ENCODE data around the gene GRK1.

Gene GRK1

DNA sequence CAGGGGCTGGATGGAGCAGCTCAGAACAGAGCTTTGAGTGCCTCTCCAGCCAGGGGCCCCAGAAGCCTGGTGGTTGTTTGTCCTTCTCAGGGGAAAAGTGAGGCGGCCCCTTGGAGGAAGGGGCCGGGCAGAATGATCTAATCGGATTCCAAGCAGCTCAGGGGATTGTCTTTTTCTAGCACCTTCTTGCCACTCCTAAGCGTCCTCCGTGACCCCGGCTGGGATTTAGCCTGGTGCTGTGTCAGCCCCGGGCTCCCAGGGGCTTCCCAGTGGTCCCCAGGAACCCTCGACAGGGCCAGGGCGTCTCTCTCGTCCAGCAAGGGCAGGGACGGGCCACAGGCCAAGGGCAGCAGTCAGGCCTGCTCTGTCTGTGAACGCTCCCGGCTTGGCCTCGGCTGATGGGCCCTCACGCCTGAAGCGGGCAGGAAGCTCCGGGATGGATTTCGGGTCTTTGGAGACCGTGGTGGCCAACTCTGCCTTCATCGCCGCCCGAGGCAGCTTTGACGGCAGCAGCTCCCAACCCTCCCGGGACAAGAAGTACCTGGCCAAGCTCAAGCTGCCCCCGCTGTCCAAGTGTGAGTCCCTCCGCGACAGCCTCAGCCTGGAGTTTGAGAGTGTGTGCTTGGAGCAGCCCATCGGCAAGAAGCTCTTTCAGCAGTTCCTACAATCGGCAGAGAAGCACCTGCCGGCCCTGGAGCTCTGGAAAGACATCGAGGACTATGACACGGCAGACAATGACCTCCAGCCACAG is at the start of gene GRK1:
Gene GRK1, plus strand, starts transcription at position 269 of the 751 bp plus-strand sequence. Its CDS starts 168 bp downstream, at position 437.
- POLR2A ChIA-PET, result no interaction called here
- no peaks in the 10 kb centered on the region for H3K36me3 ChIP-seq (ENCODE audit: control insufficient read depth in 2 of 2, insufficient read depth in 1 of 2, low read length in 2 of 2)
- H3K27ac ChIP-seq (ENCODE audit: extremely low read depth, low read depth, low read length), result no peak within 1 kb of the TSS
- H3K4me1 ChIP-seq (ENCODE audit: control insufficient read depth, insufficient read depth, low read length), result no peaks in the 10 kb centered on the region
- CTCF ChIA-PET, result interaction anchor here (0.6 to 1.5 kb wide), 5 partner anchors 18 to 207 kb away, joined by 3 to 6 read pairs (median 4); no protein-coding TSS in a partner anchor
- no peaks in the 10 kb centered on the region for H3K9me3 ChIP-seq (ENCODE audit: control insufficient read depth, insufficient read depth, low read depth, low read length)
- 0 out of 2 replicates have a peak, but pooled peaks have one; percentile 42 for TF ChIP-seq ZBTB48 (tag by site-specific recombination; IDR thresholded peaks at IDR 0.05)
- no peak for TF ChIP-seq BCL11B (tag by site-specific recombination; IDR thresholded peaks at IDR 0.05; ENCODE audit: low read depth)
- no peak within 1 kb of the TSS for H3K4me3 ChIP-seq (ENCODE audit: low read depth, low read length)

DNA sequence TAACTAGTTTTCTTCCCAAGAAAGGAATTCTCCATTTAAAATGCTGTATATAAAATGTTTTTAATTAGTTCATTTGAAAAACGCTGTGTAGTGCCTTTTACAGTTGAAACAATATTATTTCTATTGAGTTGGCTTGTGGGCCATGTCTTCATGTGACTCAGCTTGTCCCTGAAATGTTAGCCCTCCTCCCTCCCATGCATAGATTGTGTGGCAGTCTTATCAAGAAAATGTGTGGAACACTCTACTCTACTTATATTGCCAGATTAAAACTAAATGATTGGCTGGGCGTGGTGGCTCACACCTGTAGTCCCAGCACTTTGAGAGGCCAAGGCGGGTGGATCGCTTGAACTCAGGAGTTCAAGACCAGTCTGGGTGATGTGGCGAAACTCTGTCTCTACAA is 49.1 kb upstream of the GRK1 start:
- H3K4me1 ChIP-seq (ENCODE audit: control insufficient read depth, insufficient read depth, low read length), result no peaks in the 10 kb centered on the region
- H3K4me3 ChIP-seq (ENCODE audit: low read depth, low read length), result no peak overlapping the region
- no peak overlapping the region for H3K27ac ChIP-seq (ENCODE audit: extremely low read depth, low read depth, low read length)
- H3K9me3 ChIP-seq (ENCODE audit: control insufficient read depth, insufficient read depth, low read depth, low read length), result no peaks in the 10 kb centered on the region
- ChIA-PET CTCF (no interaction called here), POLR2A (no interaction called here)
- H3K36me3 ChIP-seq (ENCODE audit: control insufficient read depth in 2 of 2, insufficient read depth in 1 of 2, low read length in 2 of 2), result peaks cover 11 to 63% of the 10 kb centered on the region in 2 experiments; a peak in 2 of 3 replicates
- TF ChIP-seq ZEB2 (tag by site-specific recombination; IDR thresholded peaks at IDR 0.05) (no peak), ZNF585B (tag by site-specific recombination; IDR thresholded peaks at IDR 0.05) (no peak), ZNF785 (tag by site-specific recombination; IDR thresholded peaks at IDR 0.05) (no peak), ZNF639 (tag by site-specific recombination; IDR thresholded peaks at IDR 0.05) (no peak), HIC1 (tag by site-specific recombination; IDR thresholded peaks at IDR 0.05) (no peak), ZNF394 (tag by site-specific recombination; IDR thresholded peaks at IDR 0.05; ENCODE audit: borderline replicate concordance) (no peak), ZNF214 (tag by site-specific recombination; IDR thresholded peaks at IDR 0.05; ENCODE audit: borderline replicate concordance) (no peak)
- TF ChIP-seq, protein P1, sequence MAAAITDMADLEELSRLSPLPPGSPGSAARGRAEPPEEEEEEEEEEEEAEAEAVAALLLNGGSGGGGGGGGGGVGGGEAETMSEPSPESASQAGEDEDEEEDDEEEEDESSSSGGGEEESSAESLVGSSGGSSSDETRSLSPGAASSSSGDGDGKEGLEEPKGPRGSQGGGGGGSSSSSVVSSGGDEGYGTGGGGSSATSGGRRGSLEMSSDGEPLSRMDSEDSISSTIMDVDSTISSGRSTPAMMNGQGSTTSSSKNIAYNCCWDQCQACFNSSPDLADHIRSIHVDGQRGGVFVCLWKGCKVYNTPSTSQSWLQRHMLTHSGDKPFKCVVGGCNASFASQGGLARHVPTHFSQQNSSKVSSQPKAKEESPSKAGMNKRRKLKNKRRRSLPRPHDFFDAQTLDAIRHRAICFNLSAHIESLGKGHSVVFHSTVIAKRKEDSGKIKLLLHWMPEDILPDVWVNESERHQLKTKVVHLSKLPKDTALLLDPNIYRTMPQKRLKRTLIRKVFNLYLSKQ (tag by site-specific recombination; IDR thresholded peaks at IDR 0.05; ENCODE audit: borderline replicate concordance), result no peak

DNA sequence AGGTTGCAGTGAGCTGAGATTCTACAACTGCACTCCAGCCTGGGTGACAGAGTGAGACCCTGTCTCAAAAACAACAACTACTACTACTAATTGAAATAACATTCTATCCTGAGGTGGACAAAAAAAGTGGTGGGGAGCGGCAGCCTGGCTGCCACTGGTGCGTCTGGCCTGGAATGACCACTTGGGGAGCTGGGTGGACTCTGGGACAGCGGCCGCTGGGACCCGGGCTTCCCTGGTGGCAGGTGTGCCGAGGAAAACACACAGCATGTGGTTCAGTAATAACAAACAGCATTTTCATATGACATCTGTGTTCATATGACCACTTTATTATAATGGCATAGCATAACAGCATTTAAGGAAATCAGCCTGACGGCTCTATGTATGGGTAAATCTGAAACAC is 48.6 kb upstream of the GRK1 start:
- Histone ChIP-seq H3K9me3 (ENCODE audit: control insufficient read depth, insufficient read depth, low read depth, low read length) (no peaks in the 10 kb centered on the region), H3K27ac (ENCODE audit: extremely low read depth, low read depth, low read length) (no peak overlapping the region), H3K36me3 (ENCODE audit: control insufficient read depth in 2 of 2, insufficient read depth in 1 of 2, low read length in 2 of 2) (peaks cover 9 to 65% of the 10 kb centered on the region in 2 experiments; a peak in 2 of 3 replicates), H3K4me3 (ENCODE audit: low read depth, low read length) (no peak overlapping the region), H3K4me1 (ENCODE audit: control insufficient read depth, insufficient read depth, low read length) (no peaks in the 10 kb centered on the region)
- POLR2A ChIA-PET, result no interaction called here
- CTCF ChIA-PET, result no interaction called here
- no peak for TF ChIP-seq ZBTB48 (tag by site-specific recombination; IDR thresholded peaks at IDR 0.05)

Measured in HEK293 (cell line).